OCI-LY3 (cell line): ENCODE measurements around the gene ZNF394.

ENCODE experiments used
- EZH2phosphoT487 ChIP-seq: fragments of 200-600 bp; shearing (Covaris generic); IDR thresholded peaks from 2 replicates; pipeline ENCODE4 v1.6.1; 2018; ENCODE audit warnings: antibody characterized with exemption, mixed run types, low read depth
- TF ChIP-seq, protein P1 (sequence below): fragments of 200-600, 300-600 bp; sonication (generic); IDR thresholded peaks from 2 replicates; pipeline ENCODE4 v1.5.1; 2014; ENCODE audit warnings: antibody characterized with exemption, low read length, low read depth

- TF ChIP-seq, protein P1, sequence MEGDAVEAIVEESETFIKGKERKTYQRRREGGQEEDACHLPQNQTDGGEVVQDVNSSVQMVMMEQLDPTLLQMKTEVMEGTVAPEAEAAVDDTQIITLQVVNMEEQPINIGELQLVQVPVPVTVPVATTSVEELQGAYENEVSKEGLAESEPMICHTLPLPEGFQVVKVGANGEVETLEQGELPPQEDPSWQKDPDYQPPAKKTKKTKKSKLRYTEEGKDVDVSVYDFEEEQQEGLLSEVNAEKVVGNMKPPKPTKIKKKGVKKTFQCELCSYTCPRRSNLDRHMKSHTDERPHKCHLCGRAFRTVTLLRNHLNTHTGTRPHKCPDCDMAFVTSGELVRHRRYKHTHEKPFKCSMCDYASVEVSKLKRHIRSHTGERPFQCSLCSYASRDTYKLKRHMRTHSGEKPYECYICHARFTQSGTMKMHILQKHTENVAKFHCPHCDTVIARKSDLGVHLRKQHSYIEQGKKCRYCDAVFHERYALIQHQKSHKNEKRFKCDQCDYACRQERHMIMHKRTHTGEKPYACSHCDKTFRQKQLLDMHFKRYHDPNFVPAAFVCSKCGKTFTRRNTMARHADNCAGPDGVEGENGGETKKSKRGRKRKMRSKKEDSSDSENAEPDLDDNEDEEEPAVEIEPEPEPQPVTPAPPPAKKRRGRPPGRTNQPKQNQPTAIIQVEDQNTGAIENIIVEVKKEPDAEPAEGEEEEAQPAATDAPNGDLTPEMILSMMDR: no peak
- no peak for TF ChIP-seq EZH2phosphoT487
Measured at GRCh38 chr7:99473315-99473596, 26.8 kb downstream of the ZNF394 start.
